Diencephalon (tissue), 1 donor: ENCODE data around the gene HSD17B2. TPM values are rescaled to one million over a fixed set of nuclear protein-coding genes. Genes with fewer than 3 reads are reported as not detected.

Experiments used
- total RNA-seq: library from RNA; depleted of rRNA; stranded (reverse); fragments of >200 nt; gene quantifications from one replicate; pipeline ENCODE4 v1.2.3, GENCODE V29; 2014

HSD17B2 gene
- 0.46 TPM for total RNA-seq

GRCh38 chr16:82034981-82035612 lies at the start of gene HSD17B2:
TSS of gene HSD17B2 (plus strand) at chr16:82035253. CDS start at chr16:82035425, 172 bp downstream.

DNA sequence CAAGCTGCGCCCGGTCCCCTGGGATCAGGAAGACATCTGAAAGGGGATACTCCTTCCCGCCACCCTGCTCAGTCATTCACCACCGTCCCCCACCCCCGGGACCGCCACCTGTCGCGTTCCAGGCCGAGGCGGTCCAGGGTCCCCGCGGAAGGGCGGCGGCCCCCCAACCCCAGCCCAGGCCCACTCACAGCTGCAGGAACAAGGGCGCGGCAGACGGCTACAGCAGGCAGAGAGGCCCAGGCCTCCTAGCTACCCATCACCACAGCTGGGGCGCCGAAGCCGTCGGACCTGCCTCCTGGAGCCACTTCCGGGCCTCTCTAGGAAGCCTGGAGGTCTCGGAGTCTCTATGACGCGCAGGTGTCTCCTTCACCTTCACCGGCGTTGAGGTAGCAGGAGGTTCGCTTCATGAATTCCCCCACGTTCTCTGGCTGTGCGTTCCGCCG lies 23.8 kb upstream of the HSD17B2 start, which contains the start of gene SDR42E1:
Gene SDR42E1, minus strand, starts transcription at position 272 of the 443 bp plus-strand sequence. CDS start 10,612 bp downstream, outside the sequence.

Other genes starting within 250 kb of the HSD17B2 start
- gene SDR42E1, start 23.8 kb upstream of the HSD17B2 start, total RNA-seq: 2.1 TPM
- gene MPHOSPH6, start 135.0 kb downstream of the HSD17B2 start, total RNA-seq: 42.4 TPM